PC-3 (cell line): ENCODE measurements around the gene SPIRE2. TPM values are rescaled to one million over a fixed set of nuclear protein-coding genes. Genes with fewer than 3 reads are reported as not detected.

ENCODE experiments used
- ATAC-seq: fragments of 200-7000 bp; cut with Tn5 transposase; 2 replicates; pipeline ENCODE4 v1.9.1; 2020; ENCODE audit warnings: mild to moderate bottlenecking, moderate library complexity
- BruUV-seq: library from RNA; stranded (reverse); fragments of 400-500 nt; replicated peaks from 2 replicates; lab custom pipeline; 2021; lab: Mats Ljungman, UMichigan
- CTCF ChIA-PET: fragments of 300-600 bp; sonication (Branson Sonifier 250); formaldehyde crosslinking; loops from one replicate; lab custom pipeline; 2022; ENCODE audit warnings: antibody characterized with exemption; lab: Charles Lee
- POLR2A ChIA-PET: fragments of 300-600 bp; sonication (Branson Sonifier 250); formaldehyde crosslinking; loops from one replicate; lab custom pipeline; 2022; ENCODE audit warnings: antibody characterized with exemption; ENCODE audit not compliant: unreplicated experiment; lab: Charles Lee
- DNase-seq: peaks from one replicate; pipeline ENCODE4 v3.0.0-alpha.2; 2015
- H2AFZ ChIP-seq: fragments of 300-600 bp; sonication (generic); 2 replicates; pipeline ENCODE4 v1.6.0; 2016; ENCODE audit warnings: antibody characterized with exemption, low read length
- H3F3A ChIP-seq: fragments of 300-600 bp; sonication (generic); one replicate; pipeline ENCODE4 v1.6.0; 2017; ENCODE audit warnings: antibody characterized with exemption, low read length, control low read depth, mild to moderate bottlenecking; ENCODE audit not compliant: unreplicated experiment
- H3K27ac ChIP-seq: fragments of 300-600 bp; sonication (generic); 2 replicates; pipeline ENCODE4 v1.5.1; 2016; ENCODE audit warnings: mild to moderate bottlenecking, low read length
- H3K27me3 ChIP-seq: fragments of 300-600 bp; sonication (generic); 2 replicates; pipeline ENCODE4 v1.6.1; 2016; ENCODE audit warnings: low read length, mixed read lengths
- H3K36me3 ChIP-seq: fragments of 300-600 bp; sonication (generic); 2 replicates; pipeline ENCODE4 v1.6.1; 2016; ENCODE audit warnings: low read depth, mixed run types, low read length, mixed read lengths
- H3K4me1 ChIP-seq: fragments of 300-600 bp; sonication (generic); 2 replicates; pipeline ENCODE4 v1.5.1; 2016; ENCODE audit warnings: low read length; ENCODE audit not compliant: insufficient read depth
- H3K4me2 ChIP-seq: fragments of 300-600 bp; sonication (generic); 2 replicates; pipeline ENCODE4 v1.6.0; 2016; ENCODE audit warnings: low read length
- H3K4me3 ChIP-seq: fragments of 300-600 bp; sonication (generic); 2 replicates; pipeline ENCODE4 v1.5.1; 2016; ENCODE audit warnings: mild to moderate bottlenecking, low read length, mixed read lengths
- H3K79me2 ChIP-seq: fragments of 300-600 bp; sonication (generic); 2 replicates; pipeline ENCODE4 v1.6.1; 2017; ENCODE audit warnings: low read length, mixed read lengths
- H3K9ac ChIP-seq: fragments of 300-600 bp; sonication (generic); 2 replicates; pipeline ENCODE4 v1.6.0; 2016; ENCODE audit warnings: mild to moderate bottlenecking, low read length
- H3K9me2 ChIP-seq: fragments of 300-600 bp; sonication (generic); replicated peaks from 2 replicates; pipeline ENCODE4 v1.6.1; 2016; ENCODE audit warnings: mixed run types, low read length, mixed read lengths
- H3K9me3 ChIP-seq: fragments of 300-600 bp; sonication (generic); 2 replicates; pipeline ENCODE4 v1.6.1; 2016; ENCODE audit warnings: low read length, mixed read lengths
- H4K20me1 ChIP-seq: fragments of 300-600 bp; sonication (generic); 2 replicates; pipeline ENCODE4 v1.6.1; 2016; ENCODE audit warnings: low read length, mixed read lengths
- CTCF ChIP-seq: fragments of 300-600 bp; sonication (generic); conservative IDR thresholded peaks from 2 replicates; pipeline ENCODE4 v1.5.1; 2017; ENCODE audit warnings: antibody characterized with exemption, low read depth, mild to moderate bottlenecking, low read length
- EZH2 ChIP-seq: fragments of 300-600 bp; sonication (generic); IDR thresholded peaks from one replicate; pipeline ENCODE4 v1.6.1; 2017; ENCODE audit warnings: antibody characterized with exemption, mild to moderate bottlenecking, low read length; ENCODE audit not compliant: unreplicated experiment
- EZH2phosphoT487 ChIP-seq: fragments of 300-600 bp; sonication (generic); IDR thresholded peaks from 2 replicates; pipeline ENCODE4 v1.6.1; 2018; ENCODE audit warnings: mild to moderate bottlenecking, antibody characterized with exemption, low read length, borderline replicate concordance
- intact Hi-C: fragments of 100-400 bp; cut with micrococcal nuclease; formaldehyde crosslinking; loops from 2 replicates; pipeline ENCODE4 v1.9.0; 2023
- total RNA-seq: library from RNA; depleted of rRNA; stranded (reverse); fragments of >200 nt; gene quantifications from 2 replicates; pipeline ENCODE4 v1.2.3, GENCODE V29; 2014; rRNA removed

The SPIRE2 gene
- total RNA-seq, 1 experiment from 2014 or later, result 13.2 TPM

- Histone ChIP-seq H3K9ac (no peak overlapping the region), H3K9me3 (no peaks in the 10 kb centered on the region), H3K9me2 (no peaks in the 10 kb centered on the region), H3K27me3 (no peaks in the 10 kb centered on the region), H3K27ac (no peak overlapping the region), H3K79me2 (0 out of 2 replicates have a peak, but pooled peaks cover 7% of the 10 kb centered on the region), H4K20me1 (peaks cover 17% of the 10 kb centered on the region; the same call in 1 of the 2 replicates), H3F3A (no peaks in the 10 kb centered on the region), H2AFZ (no peak overlapping the region), H3K4me2 (no peak overlapping the region), H3K36me3 (no peaks in the 10 kb centered on the region), H3K4me1 (peaks cover 35% of the 10 kb centered on the region), H3K4me3 (no peak overlapping the region)
- intact Hi-C loops, result no loop called here
- BruUV-seq, result no TSS peak
- DNase-seq (no peak), ATAC-seq (no peak)
- ChIA-PET CTCF (no interaction called here), POLR2A (no interaction called here)
- no peak for TF ChIP-seq CTCF
- TF ChIP-seq EZH2, result no peak
- no peak for TF ChIP-seq EZH2phosphoT487
These were observed 92.4 kb downstream of the SPIRE2 start for GRCh38 chr16:89920723-89921122.

Other genes with a start within 250 kb of the SPIRE2 start
- gene DPEP1, start 214.8 kb upstream of the SPIRE2 start, total RNA-seq, result 0.23 TPM in 1 of 2 replicates, not detected in the other
- gene CHMP1A, start 170.8 kb upstream of the SPIRE2 start, total RNA-seq, result 108 and 133 TPM in 2 replicates
- gene SPATA33, start 170.6 kb upstream of the SPIRE2 start, total RNA-seq, result 7.9 and 10.1 TPM in 2 replicates
- 50.0 and 51.1 TPM in 2 replicates for gene CDK10, start 141.8 kb upstream of the SPIRE2 start, total RNA-seq
- gene SPATA2L, start 126.8 kb upstream of the SPIRE2 start, total RNA-seq, result 12.2 and 21.5 TPM in 2 replicates
- 4.4 and 6.7 TPM in 2 replicates for gene VPS9D1, start 107.6 kb upstream of the SPIRE2 start, total RNA-seq
- gene ZNF276, start 106.9 kb upstream of the SPIRE2 start, total RNA-seq, result 30.1 and 32.7 TPM in 2 replicates
- 45.0 and 62.9 TPM in 2 replicates for gene FANCA, start 11.8 kb upstream of the SPIRE2 start, total RNA-seq
- 77.9 and 79.6 TPM in 2 replicates for gene TCF25, start 45.1 kb downstream of the SPIRE2 start, total RNA-seq
- 4.2 and 6.1 TPM in 2 replicates for gene MC1R, start 90.4 kb downstream of the SPIRE2 start, total RNA-seq
- gene TUBB3, start 94.9 kb downstream of the SPIRE2 start, total RNA-seq, result 159 and 199 TPM in 2 replicates
- 128 and 139 TPM in 2 replicates for gene DEF8, start 120.3 kb downstream of the SPIRE2 start, total RNA-seq
- 19.2 and 21.1 TPM in 2 replicates for gene DBNDD1, start 191.0 kb downstream of the SPIRE2 start, total RNA-seq
- not detected in 2 replicates for gene PRDM7, start 248.9 kb downstream of the SPIRE2 start, total RNA-seq